PC-3 (cell line): ENCODE measurements around the gene ENPP1.

Source experiments
- EZH2 ChIP-seq: fragments of 300-600 bp; sonication (generic); IDR thresholded peaks from one replicate; pipeline ENCODE4 v1.6.1; 2017; ENCODE audit warnings: antibody characterized with exemption, mild to moderate bottlenecking, low read length; ENCODE audit not compliant: unreplicated experiment
- EZH2phosphoT487 ChIP-seq: fragments of 300-600 bp; sonication (generic); IDR thresholded peaks from 2 replicates; pipeline ENCODE4 v1.6.1; 2018; ENCODE audit warnings: mild to moderate bottlenecking, antibody characterized with exemption, low read length, borderline replicate concordance
- TF ChIP-seq, protein P1 (sequence below): fragments of 300-600 bp; sonication (generic); conservative IDR thresholded peaks from 2 replicates; pipeline ENCODE4 v1.5.1; 2017; ENCODE audit warnings: antibody characterized with exemption, low read depth, mild to moderate bottlenecking, low read length

DNA sequence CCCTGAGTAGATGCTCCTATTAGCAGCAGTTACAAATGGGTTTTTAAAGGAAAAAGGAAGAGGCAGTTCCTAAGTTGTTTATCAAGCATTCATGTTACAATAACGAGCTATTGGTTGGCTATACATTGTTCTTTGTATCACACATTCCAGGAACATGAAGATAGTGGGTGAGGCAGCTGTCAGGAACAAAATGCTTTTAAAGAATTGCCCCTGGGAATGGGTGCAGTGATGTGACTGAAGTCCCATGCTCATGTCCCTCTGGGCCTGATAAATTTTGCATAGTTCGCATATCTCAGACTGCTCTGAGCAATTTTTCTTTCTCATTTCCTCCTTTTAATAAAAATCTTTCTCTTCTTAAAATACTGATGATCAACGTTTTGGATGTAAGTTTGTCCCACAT is 3.7 kb downstream of the ENPP1 start:
- TF ChIP-seq, protein P1, sequence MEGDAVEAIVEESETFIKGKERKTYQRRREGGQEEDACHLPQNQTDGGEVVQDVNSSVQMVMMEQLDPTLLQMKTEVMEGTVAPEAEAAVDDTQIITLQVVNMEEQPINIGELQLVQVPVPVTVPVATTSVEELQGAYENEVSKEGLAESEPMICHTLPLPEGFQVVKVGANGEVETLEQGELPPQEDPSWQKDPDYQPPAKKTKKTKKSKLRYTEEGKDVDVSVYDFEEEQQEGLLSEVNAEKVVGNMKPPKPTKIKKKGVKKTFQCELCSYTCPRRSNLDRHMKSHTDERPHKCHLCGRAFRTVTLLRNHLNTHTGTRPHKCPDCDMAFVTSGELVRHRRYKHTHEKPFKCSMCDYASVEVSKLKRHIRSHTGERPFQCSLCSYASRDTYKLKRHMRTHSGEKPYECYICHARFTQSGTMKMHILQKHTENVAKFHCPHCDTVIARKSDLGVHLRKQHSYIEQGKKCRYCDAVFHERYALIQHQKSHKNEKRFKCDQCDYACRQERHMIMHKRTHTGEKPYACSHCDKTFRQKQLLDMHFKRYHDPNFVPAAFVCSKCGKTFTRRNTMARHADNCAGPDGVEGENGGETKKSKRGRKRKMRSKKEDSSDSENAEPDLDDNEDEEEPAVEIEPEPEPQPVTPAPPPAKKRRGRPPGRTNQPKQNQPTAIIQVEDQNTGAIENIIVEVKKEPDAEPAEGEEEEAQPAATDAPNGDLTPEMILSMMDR: no peak
- TF ChIP-seq EZH2phosphoT487: no peak
- no peak for TF ChIP-seq EZH2
